ENCODE results near the gene PDCD1. TPM values are rescaled to one million over a fixed set of nuclear protein-coding genes. Genes with fewer than 3 reads are reported as not detected.

PDCD1 gene
- total and polyA plus RNA-seq, 2 of the 13 experiments (the other 11 are each of a cell fraction or from before 2014, with no cell fraction given), result 0.04 TPM; not detected in 1

GRCh38 chr2:241865957-241866789 lies 7.5 kb upstream of the PDCD1 start (continued):
- TF ChIP-seq, protein P1, sequence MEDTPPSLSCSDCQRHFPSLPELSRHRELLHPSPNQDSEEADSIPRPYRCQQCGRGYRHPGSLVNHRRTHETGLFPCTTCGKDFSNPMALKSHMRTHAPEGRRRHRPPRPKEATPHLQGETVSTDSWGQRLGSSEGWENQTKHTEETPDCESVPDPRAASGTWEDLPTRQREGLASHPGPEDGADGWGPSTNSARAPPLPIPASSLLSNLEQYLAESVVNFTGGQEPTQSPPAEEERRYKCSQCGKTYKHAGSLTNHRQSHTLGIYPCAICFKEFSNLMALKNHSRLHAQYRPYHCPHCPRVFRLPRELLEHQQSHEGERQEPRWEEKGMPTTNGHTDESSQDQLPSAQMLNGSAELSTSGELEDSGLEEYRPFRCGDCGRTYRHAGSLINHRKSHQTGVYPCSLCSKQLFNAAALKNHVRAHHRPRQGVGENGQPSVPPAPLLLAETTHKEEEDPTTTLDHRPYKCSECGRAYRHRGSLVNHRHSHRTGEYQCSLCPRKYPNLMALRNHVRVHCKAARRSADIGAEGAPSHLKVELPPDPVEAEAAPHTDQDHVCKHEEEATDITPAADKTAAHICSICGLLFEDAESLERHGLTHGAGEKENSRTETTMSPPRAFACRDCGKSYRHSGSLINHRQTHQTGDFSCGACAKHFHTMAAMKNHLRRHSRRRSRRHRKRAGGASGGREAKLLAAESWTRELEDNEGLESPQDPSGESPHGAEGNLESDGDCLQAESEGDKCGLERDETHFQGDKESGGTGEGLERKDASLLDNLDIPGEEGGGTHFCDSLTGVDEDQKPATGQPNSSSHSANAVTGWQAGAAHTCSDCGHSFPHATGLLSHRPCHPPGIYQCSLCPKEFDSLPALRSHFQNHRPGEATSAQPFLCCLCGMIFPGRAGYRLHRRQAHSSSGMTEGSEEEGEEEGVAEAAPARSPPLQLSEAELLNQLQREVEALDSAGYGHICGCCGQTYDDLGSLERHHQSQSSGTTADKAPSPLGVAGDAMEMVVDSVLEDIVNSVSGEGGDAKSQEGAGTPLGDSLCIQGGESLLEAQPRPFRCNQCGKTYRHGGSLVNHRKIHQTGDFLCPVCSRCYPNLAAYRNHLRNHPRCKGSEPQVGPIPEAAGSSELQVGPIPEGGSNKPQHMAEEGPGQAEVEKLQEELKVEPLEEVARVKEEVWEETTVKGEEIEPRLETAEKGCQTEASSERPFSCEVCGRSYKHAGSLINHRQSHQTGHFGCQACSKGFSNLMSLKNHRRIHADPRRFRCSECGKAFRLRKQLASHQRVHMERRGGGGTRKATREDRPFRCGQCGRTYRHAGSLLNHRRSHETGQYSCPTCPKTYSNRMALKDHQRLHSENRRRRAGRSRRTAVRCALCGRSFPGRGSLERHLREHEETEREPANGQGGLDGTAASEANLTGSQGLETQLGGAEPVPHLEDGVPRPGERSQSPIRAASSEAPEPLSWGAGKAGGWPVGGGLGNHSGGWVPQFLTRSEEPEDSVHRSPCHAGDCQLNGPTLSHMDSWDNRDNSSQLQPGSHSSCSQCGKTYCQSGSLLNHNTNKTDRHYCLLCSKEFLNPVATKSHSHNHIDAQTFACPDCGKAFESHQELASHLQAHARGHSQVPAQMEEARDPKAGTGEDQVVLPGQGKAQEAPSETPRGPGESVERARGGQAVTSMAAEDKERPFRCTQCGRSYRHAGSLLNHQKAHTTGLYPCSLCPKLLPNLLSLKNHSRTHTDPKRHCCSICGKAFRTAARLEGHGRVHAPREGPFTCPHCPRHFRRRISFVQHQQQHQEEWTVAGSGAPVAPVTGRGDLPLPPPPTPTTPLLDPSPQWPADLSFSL (CRISPR knock-in tag; IDR thresholded peaks at IDR 0.05), result peak; percentile 99
- TF ChIP-seq NFIB (CRISPR knock-in tag; IDR thresholded peaks at IDR 0.05; ENCODE audit: borderline replicate concordance), result 0 out of 2 replicates have a peak, but pooled peaks have one; percentile 20
- 0 out of 2 replicates have a peak, but pooled peaks have one; percentile 20 for TF ChIP-seq ZNF589 (CRISPR knock-in tag; conservative IDR thresholded peaks at IDR 0.05)
- TF ChIP-seq SP2 (CRISPR knock-in tag; IDR thresholded peaks at IDR 0.05), result no peak
- 0 out of 2 replicates have a peak, but pooled peaks have one; percentile 17 for TF ChIP-seq SPEN (CRISPR knock-in tag; IDR thresholded peaks at IDR 0.05; ENCODE audit: low read depth)
- TF ChIP-seq TBX2 (CRISPR knock-in tag; IDR thresholded peaks at IDR 0.05; ENCODE audit: borderline replicate concordance), result 0 out of 2 replicates have a peak, but pooled peaks have one; percentile 35
